OCI-LY3 (cell line): ENCODE measurements around the gene PHF20.

ENCODE experiments used
- H2AFZ ChIP-seq: fragments of 200-600, 300-600 bp; shearing (Covaris generic); 2 replicates; pipeline ENCODE4 v1.6.0; 2014; ENCODE audit warnings: antibody characterized with exemption, low read depth, low read length
- H3K27ac ChIP-seq: fragments of 200-600, 300-600 bp; sonication (generic); 2 replicates; pipeline ENCODE4 v1.5.1; 2014; ENCODE audit warnings: mild to moderate bottlenecking, low read length, moderate library complexity, mixed read lengths
- H3K27me3 ChIP-seq: fragments of 200-600, 300-600 bp; sonication (generic); 2 replicates; pipeline ENCODE4 v1.6.1; 2014; ENCODE audit warnings: low read depth, low read length, mixed read lengths
- H3K36me3 ChIP-seq: fragments of 200-600, 300-600 bp; sonication (generic); replicated peaks from 2 replicates; pipeline ENCODE3; 2014; ENCODE audit warnings: low read depth, low read length, mixed read lengths
- H3K4me1 ChIP-seq: fragments of 300-600, 200-600 bp; sonication (generic); 2 replicates; pipeline ENCODE4 v1.6.1; 2014; ENCODE audit warnings: low read length, mixed read lengths
- H3K4me2 ChIP-seq: fragments of 200-600, 300-600 bp; sonication (generic); 2 replicates; pipeline ENCODE4 v1.6.1; 2014; ENCODE audit warnings: low read length, mixed read lengths
- H3K4me3 ChIP-seq: fragments of 300-600, 200-600 bp; sonication (generic); 2 replicates; pipeline ENCODE4 v1.5.1; 2014; ENCODE audit warnings: antibody characterized with exemption, mild to moderate bottlenecking, low read length, moderate library complexity
- H3K79me2 ChIP-seq: fragments of 300-600, 200-600 bp; shearing (Covaris generic); 2 replicates; pipeline ENCODE4 v1.6.1; 2014; ENCODE audit warnings: mild to moderate bottlenecking, low read length, mixed read lengths
- H3K9ac ChIP-seq: fragments of 300-600, 200-600 bp; shearing (Covaris generic); 2 replicates; pipeline ENCODE4 v1.6.0; 2014; ENCODE audit warnings: mild to moderate bottlenecking, low read length, moderate library complexity
- H3K9me3 ChIP-seq: fragments of 200-600, 300-600 bp; shearing (Covaris generic); 2 replicates; pipeline ENCODE4 v1.6.1; 2014; ENCODE audit warnings: low read length, mixed read lengths; ENCODE audit not compliant: insufficient read depth
- H4K20me1 ChIP-seq: fragments of 200-600, 300-600 bp; sonication (generic); 2 replicates; pipeline ENCODE4 v1.6.1; 2016; ENCODE audit warnings: low read length, mixed read lengths; ENCODE audit not compliant: insufficient read depth
- CTCF ChIP-seq: fragments of 200-600, 300-600 bp; sonication (generic); IDR thresholded peaks from 2 replicates; pipeline ENCODE4 v1.5.1; 2014; ENCODE audit warnings: antibody characterized with exemption, low read length, low read depth
- EZH2phosphoT487 ChIP-seq: fragments of 200-600 bp; shearing (Covaris generic); IDR thresholded peaks from 2 replicates; pipeline ENCODE4 v1.6.1; 2018; ENCODE audit warnings: antibody characterized with exemption, mixed run types, low read depth

The PHF20 gene

GRCh38 chr20:35883336-35883777, 111.5 kb downstream of the PHF20 start:
- TF ChIP-seq CTCF (no peak), EZH2phosphoT487 (no peak)
- Histone ChIP-seq H3K9ac (no peak overlapping the region), H3K36me3 (no peaks in the 10 kb centered on the region), H3K27me3 (no peaks in the 10 kb centered on the region), H3K9me3 (no peaks in the 10 kb centered on the region), H3K4me2 (no peak overlapping the region), H3K4me1 (no peaks in the 10 kb centered on the region), H3K79me2 (no peaks in the 10 kb centered on the region), H3K4me3 (no peak overlapping the region), H2AFZ (no peak overlapping the region), H3K27ac (no peak overlapping the region), H4K20me1 (peaks cover 12% of the 10 kb centered on the region)

- no peaks in the 10 kb centered on the region for H3K4me1 ChIP-seq
- H4K20me1 ChIP-seq, result peaks cover 12% of the 10 kb centered on the region
- H3K27me3 ChIP-seq, result no peaks in the 10 kb centered on the region
- no peaks in the 10 kb centered on the region for H3K36me3 ChIP-seq
- no peak overlapping the region for H3K27ac ChIP-seq
- peak; percentile 85 for TF ChIP-seq CTCF
- TF ChIP-seq EZH2phosphoT487, result no peak
- H3K9me3 ChIP-seq, result no peaks in the 10 kb centered on the region
- no peak overlapping the region for H3K4me2 ChIP-seq
- no peak overlapping the region for H2AFZ ChIP-seq
- H3K9ac ChIP-seq, result no peak overlapping the region
- H3K4me3 ChIP-seq, result no peak overlapping the region
- H3K79me2 ChIP-seq, result no peaks in the 10 kb centered on the region
Measured at GRCh38 chr20:35883778-35884540, 112.1 kb downstream of the PHF20 start.

- TF ChIP-seq CTCF (no peak), EZH2phosphoT487 (no peak)
- Histone ChIP-seq H2AFZ (no peak overlapping the region), H3K79me2 (no peaks in the 10 kb centered on the region), H4K20me1 (peaks cover 12% of the 10 kb centered on the region), H3K4me1 (no peaks in the 10 kb centered on the region), H3K9ac (no peak overlapping the region), H3K9me3 (no peaks in the 10 kb centered on the region), H3K4me2 (no peak overlapping the region), H3K27ac (no peak overlapping the region), H3K27me3 (no peaks in the 10 kb centered on the region), H3K36me3 (no peaks in the 10 kb centered on the region), H3K4me3 (no peak overlapping the region)
Measured at GRCh38 chr20:35884541-35884865, 112.7 kb downstream of the PHF20 start.

- no peaks in the 10 kb centered on the region for H3K4me1 ChIP-seq
- no peak for TF ChIP-seq EZH2phosphoT487
- TF ChIP-seq CTCF, result no peak
- H2AFZ ChIP-seq, result no peak overlapping the region
- no peak overlapping the region for H3K27ac ChIP-seq
- H3K36me3 ChIP-seq, result no peaks in the 10 kb centered on the region
- no peak overlapping the region for H3K4me2 ChIP-seq
- peaks cover 10% of the 10 kb centered on the region for H4K20me1 ChIP-seq
- no peaks in the 10 kb centered on the region for H3K27me3 ChIP-seq
- H3K79me2 ChIP-seq, result no peaks in the 10 kb centered on the region
- H3K9ac ChIP-seq, result no peak overlapping the region
- no peak overlapping the region for H3K4me3 ChIP-seq
- H3K9me3 ChIP-seq, result no peaks in the 10 kb centered on the region
Measured at GRCh38 chr20:35885212-35885611, 113.4 kb downstream of the PHF20 start.
